Stomach (tissue), 4 donors: ENCODE results near the gene G3BP2.

Experiments used
- CTCF ChIP-seq, 7 experiments: fragments of 450-650 bp in 4 of 7; fragments of 200-600 bp in 3 of 7; sonication (generic) in 3 of 7; IDR thresholded peaks; one replicate each; pipeline ENCODE4 v1.5.1; 2016 to 2019; ENCODE audit warnings: antibody characterized with exemption in 7 of 7, control low read depth in 2 of 7, mild to moderate bottlenecking in 1 of 7
- EP300 ChIP-seq: sonication (generic); formaldehyde crosslinking; IDR thresholded peaks from one replicate; pipeline ENCODE4 v1.6.1; 2017; ENCODE audit warnings: antibody characterized with exemption
- POLR2A ChIP-seq, 4 donors: fragments of 450-650 bp; IDR thresholded peaks; one replicate each; pipeline ENCODE4 v1.6.1; 2016; ENCODE audit warnings: antibody characterized with exemption in 4 of 4, control low read depth in 2 of 4, mild to moderate bottlenecking in 1 of 4, moderate library complexity in 1 of 4

GRCh38 chr4:75672461-75673026 lies 667 bp downstream of the G3BP2 start:
- TF ChIP-seq CTCF (IDR thresholded peaks at IDR 0.05) = no peak
- no peak for TF ChIP-seq POLR2A (IDR thresholded peaks at IDR 0.05)
- TF ChIP-seq EP300 = no peak
